NCI-H2196 (cell line): ENCODE data around the gene C17orf78.
"Not testable (repeated sequence)": the region's sequence is repeated elsewhere in the genome, so short reads cannot be mapped to it uniquely, and the experiment has no call there.

Source experiments
- DNase-seq: peaks from one replicate; lab custom pipeline; 2025; ENCODE audit not compliant: unreplicated experiment; lab: John Stamatoyannopoulos, UW

C17orf78 gene

DNA sequence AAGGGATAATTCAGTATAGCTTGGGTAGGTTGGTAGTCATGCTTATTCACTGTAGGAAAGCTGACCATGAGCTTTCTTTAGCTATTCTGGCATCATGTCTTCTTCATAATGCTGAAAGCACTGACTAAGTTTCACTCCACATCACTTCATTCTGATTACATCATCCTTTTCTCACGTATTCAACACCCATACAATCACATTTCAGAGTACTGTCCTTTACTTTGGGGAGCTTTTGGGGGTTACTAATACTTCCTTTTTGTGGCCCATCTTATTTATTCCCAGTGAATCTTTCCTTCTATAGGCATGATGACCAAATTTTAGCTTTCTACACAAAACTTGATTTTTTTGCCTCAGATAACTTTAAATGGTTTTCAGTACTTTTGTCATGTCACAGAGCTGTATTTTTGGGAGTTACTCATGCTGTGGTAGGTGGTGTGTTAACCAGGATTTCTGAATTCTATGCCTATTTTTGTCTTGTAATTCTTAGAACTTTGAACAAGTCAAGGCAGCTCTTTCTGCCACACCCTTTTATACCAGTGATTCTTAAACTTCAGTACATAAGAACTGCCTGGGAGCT lies 54.4 kb downstream of the C17orf78 start:
- DNase-seq = no peak

GRCh38 chr17:37432671-37433070 lies 56.9 kb downstream of the C17orf78 start:
- no peak for DNase-seq

DNA sequence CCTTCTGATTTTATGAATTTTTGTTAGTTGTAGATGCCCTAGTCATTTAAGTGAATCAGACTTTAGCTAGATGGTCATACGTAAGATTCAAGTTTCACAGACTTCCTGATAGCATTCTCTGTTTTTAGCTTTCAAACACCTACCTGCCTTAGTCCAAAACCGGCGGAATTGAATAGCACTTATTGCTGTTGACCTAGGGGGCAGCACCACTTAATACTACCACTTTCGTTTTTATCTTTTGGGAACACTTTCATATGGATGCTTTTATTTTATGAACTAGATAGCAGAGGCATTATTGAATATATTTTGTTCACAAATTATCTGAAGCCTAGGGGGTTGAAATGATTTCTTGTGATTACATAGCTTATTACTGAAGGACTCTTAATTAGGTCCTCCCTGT lies 62.4 kb downstream of the C17orf78 start:
- no peak for DNase-seq

GRCh38 chr17:37440424-37440823 lies 64.6 kb downstream of the C17orf78 start:
- no peak for DNase-seq

DNA sequence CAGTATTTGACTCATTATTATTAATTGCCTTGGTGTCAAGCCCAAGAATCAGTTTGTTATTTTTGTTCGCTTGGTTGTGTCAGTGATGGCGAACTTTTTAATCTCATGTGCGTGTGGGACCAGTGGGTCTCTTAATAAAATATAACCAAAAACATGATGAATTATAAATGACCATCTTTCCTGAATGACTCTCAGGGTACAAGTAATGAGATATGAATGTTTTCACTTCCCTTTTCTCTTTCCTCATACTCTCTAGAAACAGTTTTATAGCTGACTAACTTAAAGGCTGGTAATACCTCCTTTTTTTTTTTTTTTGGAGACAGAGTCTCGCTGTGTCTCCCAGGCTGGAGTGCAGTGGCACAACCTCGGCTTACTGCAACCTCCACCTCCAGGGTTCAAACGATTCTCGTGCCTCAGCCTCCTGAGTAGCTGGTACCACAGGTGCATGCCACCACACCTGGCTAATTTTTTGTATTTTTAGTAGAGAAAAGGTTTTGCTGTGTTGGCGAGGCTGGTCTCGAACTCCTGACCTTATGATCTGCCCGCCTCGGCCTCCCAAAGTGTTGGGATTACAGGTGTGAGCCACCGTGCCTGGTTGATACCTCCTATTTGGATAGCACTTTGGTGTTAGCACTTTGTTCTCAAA lies 65.7 kb downstream of the C17orf78 start:
- DNase-seq = not testable (repeated sequence)
